Epithelial cell of proximal tubule (primary cell): Measurements from ENCODE around the gene GABRA4. TPM values are rescaled to one million over a fixed set of nuclear protein-coding genes. Genes with fewer than 3 reads are reported as not detected.

ENCODE experiments used
- DNase-seq: peaks from one replicate; pipeline ENCODE4 v3.0.0-alpha.2; 2011; ENCODE audit warnings: low read depth
- H3K4me3 ChIP-seq: 2 replicates; pipeline ENCODE4 v1.5.1; 2011; ENCODE audit warnings: low read depth, mild to moderate bottlenecking, low read length
- CTCF ChIP-seq: conservative IDR thresholded peaks from 2 replicates; pipeline ENCODE4 v1.5.1; 2012; ENCODE audit warnings: low read depth, mild to moderate bottlenecking, low read length
- total RNA-seq: library from RNA; depleted of rRNA; stranded (reverse); fragments of >200 nt; gene quantifications from 2 replicates; pipeline ENCODE4 v1.2.3, GENCODE V29; 2015

GABRA4 gene
- total RNA-seq = not detected in 2 replicates

DNA sequence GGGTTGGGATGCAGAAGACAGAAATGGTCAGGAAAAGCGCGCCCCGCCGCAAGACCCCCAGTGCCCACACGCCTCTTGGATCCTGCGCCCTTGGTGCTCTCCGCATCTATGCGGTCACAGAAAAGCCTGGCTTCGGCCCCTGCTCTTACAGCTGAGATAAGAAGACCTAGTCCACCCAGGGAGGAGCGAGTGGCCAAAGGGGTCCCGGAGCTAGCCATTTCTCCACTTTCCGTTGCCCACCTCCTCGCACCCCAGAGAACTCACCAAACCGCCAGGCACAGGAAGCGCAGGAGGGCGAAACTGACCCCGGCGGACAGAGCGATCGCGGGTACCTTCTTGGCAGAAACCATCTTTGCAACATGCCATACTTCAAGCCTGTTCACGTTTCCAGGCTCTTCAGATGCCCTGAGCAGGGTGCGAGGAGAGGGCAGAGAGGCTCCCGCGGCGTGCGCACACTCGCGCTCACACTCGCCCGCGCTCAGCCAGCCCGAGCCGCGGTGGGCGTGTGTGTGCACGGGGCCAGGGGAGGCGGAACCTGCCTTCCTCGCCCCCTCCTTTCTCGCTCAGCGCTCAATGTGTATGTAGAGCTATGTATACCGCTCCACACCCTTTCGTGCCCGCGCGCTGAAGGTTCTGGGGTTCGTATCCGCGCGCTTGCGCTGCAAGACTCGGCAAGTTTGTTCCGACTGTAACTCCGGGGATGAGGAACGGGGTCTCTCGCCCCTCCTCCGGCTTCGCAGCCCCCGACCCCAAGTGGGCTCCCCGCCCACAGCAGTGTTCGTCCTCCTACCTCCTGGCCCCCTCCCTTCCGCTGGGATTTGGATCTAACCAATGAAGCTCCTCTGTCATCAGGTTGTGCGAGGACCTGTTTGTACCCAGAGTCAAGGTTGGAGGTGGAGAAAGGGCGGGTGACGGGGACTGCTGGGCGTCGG is at the start of gene GABRA4:
Gene GABRA4 (minus strand): TSS at position 507 of the 932 bp plus-strand sequence. CDS start 157 bp downstream, at position 350.
- DNase-seq = no peak
- H3K4me3 ChIP-seq = peak within 1 kb of the TSS; percentile 21
- TF ChIP-seq CTCF = no peak

DNA sequence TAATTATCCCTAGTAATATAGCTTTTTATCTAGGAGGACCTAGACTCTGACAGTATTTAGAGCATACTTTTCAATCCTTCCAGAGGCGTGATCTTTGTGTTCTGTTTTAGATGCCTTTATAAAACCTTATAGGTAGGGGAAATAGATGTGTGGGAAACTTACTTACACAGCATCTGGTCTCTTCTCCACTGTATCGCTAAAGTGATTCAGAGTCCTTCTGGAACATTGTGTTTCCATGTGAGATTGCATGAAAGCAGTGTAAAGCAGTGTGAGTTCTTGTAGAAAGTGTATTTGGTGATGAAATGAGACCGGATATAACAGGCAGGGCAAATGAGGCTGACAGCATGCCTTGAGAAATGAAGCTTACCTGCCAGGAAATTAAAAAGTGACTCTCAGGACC is 47.4 kb upstream of the GABRA4 start:
- no peak for DNase-seq
- no peak for TF ChIP-seq CTCF
- no peak overlapping the region for H3K4me3 ChIP-seq

DNA sequence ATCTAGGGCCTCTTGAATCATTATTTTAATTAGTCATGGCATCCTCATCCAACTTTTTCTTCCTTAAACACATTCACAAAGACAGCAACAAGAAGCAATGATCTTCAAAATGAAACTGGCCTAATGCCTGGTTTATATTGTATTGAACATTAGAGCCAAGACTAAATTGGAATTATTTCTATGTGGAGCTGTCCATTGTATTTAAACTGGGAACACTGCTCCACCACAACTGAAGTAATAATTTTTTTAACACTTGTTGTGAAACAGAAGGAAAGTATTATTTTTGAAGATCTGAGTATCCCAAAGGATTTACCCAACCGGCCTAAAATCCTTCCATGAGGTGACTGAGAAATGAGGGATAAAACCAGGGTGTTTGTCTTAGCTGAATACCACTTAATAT is 44.9 kb upstream of the GABRA4 start:
- no peak for TF ChIP-seq CTCF
- H3K4me3 ChIP-seq = no peak overlapping the region
- no peak for DNase-seq

DNA sequence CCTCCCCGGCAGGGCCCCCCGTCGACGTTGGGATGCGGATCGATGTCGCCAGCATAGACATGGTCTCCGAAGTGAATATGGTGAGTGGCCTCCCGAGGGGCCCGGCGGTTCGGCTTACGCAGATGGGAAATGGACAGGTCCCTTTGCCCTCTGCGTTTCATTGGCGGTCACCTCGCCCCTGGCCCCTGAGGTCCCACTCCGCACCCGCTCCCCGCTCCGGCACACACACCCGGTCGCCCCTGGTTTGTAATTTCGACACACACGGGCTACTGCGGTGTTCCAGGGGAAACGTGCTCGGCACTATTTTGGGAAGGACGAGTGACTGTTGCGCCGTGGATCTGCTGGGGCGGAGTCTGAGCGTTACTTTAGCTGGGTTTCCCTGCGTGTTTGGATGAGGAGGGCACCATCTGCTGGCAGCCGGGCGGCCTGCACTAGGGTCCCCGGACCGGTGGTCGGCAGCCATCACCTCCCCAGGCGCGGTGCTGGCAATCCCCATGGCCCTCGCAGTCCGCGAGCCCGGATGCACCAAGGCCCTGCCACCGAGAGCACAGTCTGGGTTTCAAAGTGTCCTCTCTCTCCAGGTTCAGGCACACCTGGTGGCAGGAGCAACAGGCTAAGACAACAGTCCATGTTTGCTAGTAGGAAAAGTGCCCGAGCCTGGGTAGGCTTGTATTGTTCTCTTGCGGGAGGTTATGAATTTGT is 39.2 kb upstream of the GABRA4 start:
- peak overlapping the region; percentile 55 for H3K4me3 ChIP-seq
- no peak for DNase-seq
- peak; percentile 71 for TF ChIP-seq CTCF

DNA sequence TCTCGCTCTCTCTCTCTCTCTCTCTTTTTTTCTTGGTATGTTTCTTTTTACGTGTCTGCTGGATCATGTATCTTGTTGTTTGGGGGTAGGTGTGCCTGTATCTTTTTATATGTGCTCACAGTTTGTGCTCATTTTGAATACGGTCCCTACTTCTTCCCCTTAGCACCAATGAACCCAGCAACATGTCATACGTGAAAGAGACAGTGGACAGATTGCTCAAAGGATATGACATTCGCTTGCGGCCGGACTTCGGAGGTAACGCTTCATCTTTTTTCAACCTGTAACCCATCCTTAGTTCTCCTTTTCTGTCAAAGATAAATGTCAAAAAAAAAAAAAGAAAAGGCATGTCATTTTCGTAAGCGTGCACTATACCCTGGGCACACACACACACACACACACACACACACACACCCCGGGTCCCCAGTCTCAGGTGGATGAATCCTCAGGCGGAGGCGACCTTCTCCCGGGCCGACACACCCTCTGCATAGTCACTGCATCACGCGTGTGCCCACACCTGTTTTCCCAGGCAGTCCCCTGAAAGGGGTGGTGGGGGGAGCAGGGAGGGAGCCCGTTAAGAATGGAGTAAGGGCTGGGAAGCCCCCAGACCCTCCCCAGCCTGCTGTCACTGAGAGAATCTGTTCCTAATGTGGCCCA is 38.5 kb upstream of the GABRA4 start:
- no peak for DNase-seq
- no peak for TF ChIP-seq CTCF
- peak overlapping the region; percentile 55 for H3K4me3 ChIP-seq

GRCh38 chr4:47031011-47031678 is 37.8 kb upstream of the GABRA4 start, which contains the start of gene GABRB1:
GABRB1 (plus strand) TSS chr4:47031567.
- TF ChIP-seq CTCF = no peak
- DNase-seq = peak; percentile 13

More at GRCh38 chr4:47031011-47031678, 37.8 kb upstream of the GABRA4 start, which contains the start of gene GABRB1:
- peak within 1 kb of the TSS; percentile 55 for H3K4me3 ChIP-seq
